Naive thymus-derived CD8-positive, alpha-beta T cell (primary cell): ENCODE data around the gene CACNG3. TPM values are rescaled to one million over a fixed set of nuclear protein-coding genes. Genes with fewer than 3 reads are reported as not detected.
"Not testable (repeated sequence)": the region's sequence is repeated elsewhere in the genome, so short reads cannot be mapped to it uniquely, and the experiment has no call there.

Experiments
- ATAC-seq, 2 donors: fragments of 150-1000 bp; cut with Tn5 transposase in 1 of 2; sonication (Bioruptor Pico), chemical (Tn5 transposase) in 1 of 2; 1 replicate in 1 of 2; 2 replicates in 1 of 2; pipeline ENCODE4 v1.10.0; 2021; ENCODE audit warnings: mild to moderate bottlenecking in 2 of 2, moderate library complexity in 2 of 2
- POLR2A ChIA-PET: fragments of 350-600 bp; sonication (Branson Sonifier 250); formaldehyde crosslinking; loops from one replicate; lab custom pipeline; 2021; ENCODE audit warnings: antibody characterized with exemption; lab: Charles Lee
- DNase-seq, 10 donors: peaks; one replicate each; pipeline versions ENCODE4 v3.0.0 to v3.0.0-alpha.2; 2020 to 2022
- H3K27ac Mint-ChIP-seq, 10 donors: one replicate each; pipeline ENCODE4 v1.8.0; 2020 to 2022; ENCODE audit warnings: mild to moderate bottlenecking in 10 of 10, mixed read lengths in 10 of 10, moderate library complexity in 4 of 10, inconsistent platforms in 1 of 10
- H3K27me3 Mint-ChIP-seq, 5 donors: one replicate each; pipeline ENCODE4 v1.8.0; 2021 to 2022; ENCODE audit warnings: mixed read lengths in 5 of 5
- H3K36me3 Mint-ChIP-seq, 3 donors: one replicate each; pipeline ENCODE4 v1.8.0; 2020 to 2022; ENCODE audit warnings: mixed read lengths in 3 of 3, mild to moderate bottlenecking in 2 of 3, inconsistent platforms in 1 of 3
- H3K4me1 Mint-ChIP-seq, 4 donors: one replicate each; pipeline ENCODE4 v1.8.0; 2021 to 2022; ENCODE audit warnings: mixed read lengths in 4 of 4
- H3K4me3 Mint-ChIP-seq, 10 donors: one replicate each; pipeline ENCODE4 v1.8.0; 2020 to 2022; ENCODE audit warnings: mild to moderate bottlenecking in 10 of 10, mixed read lengths in 10 of 10, moderate library complexity in 6 of 10, inconsistent platforms in 1 of 10
- H3K9me3 Mint-ChIP-seq, 9 donors: one replicate each; pipeline ENCODE4 v1.8.0; 2020 to 2022; ENCODE audit warnings: mixed read lengths in 9 of 9, mild to moderate bottlenecking in 3 of 9, inconsistent platforms in 1 of 9, moderate library complexity in 1 of 9
- polyA plus RNA-seq, 3 donors: library from polyadenylated mRNA; unstranded; fragments of 300-500 nt; fragmentation: Illumina TruSeq; gene quantifications; one replicate each; pipeline ENCODE4 v1.2.3, GENCODE V29; 2021
- total RNA-seq, 8 experiments: library from RNA in 2 of 8; stranded (reverse) in 2 of 8; gene quantifications; one replicate each; pipeline ENCODE4 v1.2.3 and lab custom pipeline; 2021 to 2026

Gene CACNG3
- total and polyA plus RNA-seq, 5 experiments from 2014 or later, result not detected

- Mint-ChIP-seq H3K36me3 (no peaks in the 10 kb centered on the region), H3K27ac (no peak overlapping the region), H3K9me3 (no peaks in the 10 kb centered on the region), H3K27me3 (peaks cover 13 to 38% (median 29%) of the 10 kb centered on the region in 5 donors), H3K4me1 (no peaks in the 10 kb centered on the region), H3K4me3 (no peak overlapping the region)
- no peak for DNase-seq
- no peak for ATAC-seq
- POLR2A ChIA-PET, result no interaction called here
These were observed 26.0 kb downstream of the CACNG3 start for GRCh38 chr16:24282141-24282540.

DNA sequence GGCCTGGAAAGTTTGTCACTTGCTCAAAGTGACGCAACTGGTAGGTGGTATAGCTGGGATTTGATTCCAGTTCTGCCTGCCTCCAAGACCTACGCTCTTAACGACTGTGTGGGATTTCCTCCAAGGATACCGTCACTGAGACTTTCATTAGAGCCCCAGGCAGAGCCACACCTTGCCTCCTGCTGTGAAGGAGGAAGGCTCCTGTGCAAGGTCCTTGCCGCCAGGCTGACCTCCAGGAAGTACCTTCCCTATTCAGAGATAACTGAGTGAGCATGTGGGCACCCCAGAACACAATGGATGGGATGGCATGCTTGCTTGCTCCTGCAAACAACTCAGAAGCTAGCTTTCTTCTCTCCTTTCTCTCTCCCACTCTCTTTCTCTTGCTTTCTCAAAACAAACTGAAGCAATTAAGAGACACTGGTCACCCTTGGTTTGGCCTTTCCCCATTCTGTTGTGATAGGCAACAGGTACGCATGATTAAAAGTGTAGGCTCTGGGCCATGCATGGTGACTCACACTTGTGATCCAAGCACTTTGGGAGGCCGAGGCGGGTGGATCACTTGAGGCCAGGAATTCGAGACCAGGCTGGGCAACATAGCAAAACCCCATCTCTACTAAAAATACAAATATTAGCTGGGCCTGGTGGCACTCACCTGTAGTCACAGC, 30.7 kb downstream of the CACNG3 start:
- H3K36me3 Mint-ChIP-seq, result no peaks in the 10 kb centered on the region
- DNase-seq, result no peak
- no peak for ATAC-seq
- H3K9me3 Mint-ChIP-seq, result no peaks in the 10 kb centered on the region
- peaks cover 8 to 27% (median 21%) of the 10 kb centered on the region in 5 donors for H3K27me3 Mint-ChIP-seq
- POLR2A ChIA-PET, result no interaction called here
- H3K4me1 Mint-ChIP-seq, result no peaks in the 10 kb centered on the region
- H3K27ac Mint-ChIP-seq, result no peak overlapping the region
- no peak overlapping the region for H3K4me3 Mint-ChIP-seq

DNA sequence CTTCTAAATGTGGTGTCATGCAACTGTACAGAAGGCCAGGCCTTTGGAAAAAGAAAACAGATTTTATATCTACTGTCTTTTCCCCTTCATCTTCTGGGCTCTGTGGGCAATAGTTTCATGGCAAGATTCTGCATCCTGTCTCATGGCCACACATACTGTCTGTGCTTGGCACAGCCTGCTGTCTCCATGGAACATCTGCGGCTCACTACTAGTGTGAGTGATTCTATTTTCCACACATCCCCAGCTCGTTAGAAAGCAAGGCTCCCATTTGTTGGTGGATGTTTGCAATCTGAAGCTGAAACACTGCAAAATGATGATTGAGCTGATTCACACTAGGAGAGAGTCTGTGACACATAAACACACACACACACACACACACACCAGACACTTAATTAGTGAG, 32.4 kb downstream of the CACNG3 start:
- Mint-ChIP-seq H3K36me3 (no peaks in the 10 kb centered on the region), H3K27ac (no peak overlapping the region), H3K4me3 (no peak overlapping the region), H3K4me1 (no peaks in the 10 kb centered on the region), H3K27me3 (peaks cover 10 to 37% (median 28%) of the 10 kb centered on the region in 5 donors), H3K9me3 (no peaks in the 10 kb centered on the region)
- POLR2A ChIA-PET, result no interaction called here
- no peak for ATAC-seq
- DNase-seq, result no peak

GRCh38 chr16:24289166-24289700, 33.1 kb downstream of the CACNG3 start:
- Mint-ChIP-seq H3K9me3 (no peaks in the 10 kb centered on the region), H3K27ac (no peak overlapping the region), H3K4me1 (no peaks in the 10 kb centered on the region), H3K4me3 (no peak overlapping the region), H3K36me3 (no peaks in the 10 kb centered on the region), H3K27me3 (peaks cover 10 to 44% (median 29%) of the 10 kb centered on the region in 5 donors)
- POLR2A ChIA-PET, result no interaction called here
- ATAC-seq (no peak), DNase-seq (no peak)

DNA sequence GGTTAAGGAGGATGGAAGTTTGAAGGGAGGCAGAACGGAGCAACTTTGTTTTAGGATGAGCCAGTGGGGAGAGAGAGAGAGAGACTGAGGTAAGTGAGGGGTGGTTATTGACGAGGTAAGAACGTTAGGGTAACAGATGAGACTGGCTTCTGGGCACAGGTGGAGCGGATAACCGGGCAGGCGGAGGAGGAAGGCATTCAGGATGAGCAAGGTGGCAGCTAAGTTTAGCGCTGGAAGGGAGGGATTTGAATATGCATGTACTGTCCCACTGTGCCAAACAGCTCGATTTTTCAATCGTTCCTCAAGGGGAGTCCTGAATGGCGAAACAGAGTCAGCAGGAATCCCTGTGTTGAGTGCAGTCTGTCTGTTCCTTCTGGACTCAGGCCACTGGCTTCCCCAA, 35.8 kb downstream of the CACNG3 start:
- Mint-ChIP-seq H3K27ac (no peak overlapping the region), H3K4me1 (no peaks in the 10 kb centered on the region)

GRCh38 chr16:24294131-24294530, 38.0 kb downstream of the CACNG3 start:
- H3K4me3 Mint-ChIP-seq, result no peak overlapping the region
- H3K36me3 Mint-ChIP-seq, result no peaks in the 10 kb centered on the region
- no peaks in the 10 kb centered on the region for H3K4me1 Mint-ChIP-seq
- DNase-seq (no peak), ATAC-seq (no peak)
- POLR2A ChIA-PET, result no interaction called here
- H3K27ac Mint-ChIP-seq, result peak overlapping the region in 1 of 10 donors; percentile 41
- peaks cover 12 to 56% (median 34%) of the 10 kb centered on the region in 5 donors for H3K27me3 Mint-ChIP-seq
- no peaks in the 10 kb centered on the region for H3K9me3 Mint-ChIP-seq

More for the DNA sequence above, 35.8 kb downstream of the CACNG3 start:
- ATAC-seq (no peak), DNase-seq (no peak)
- Mint-ChIP-seq H3K4me3 (no peak overlapping the region), H3K36me3 (no peaks in the 10 kb centered on the region), H3K27me3 (peaks cover 12 to 49% (median 32%) of the 10 kb centered on the region in 5 donors), H3K9me3 (no peaks in the 10 kb centered on the region)
- POLR2A ChIA-PET, result no interaction called here

DNA sequence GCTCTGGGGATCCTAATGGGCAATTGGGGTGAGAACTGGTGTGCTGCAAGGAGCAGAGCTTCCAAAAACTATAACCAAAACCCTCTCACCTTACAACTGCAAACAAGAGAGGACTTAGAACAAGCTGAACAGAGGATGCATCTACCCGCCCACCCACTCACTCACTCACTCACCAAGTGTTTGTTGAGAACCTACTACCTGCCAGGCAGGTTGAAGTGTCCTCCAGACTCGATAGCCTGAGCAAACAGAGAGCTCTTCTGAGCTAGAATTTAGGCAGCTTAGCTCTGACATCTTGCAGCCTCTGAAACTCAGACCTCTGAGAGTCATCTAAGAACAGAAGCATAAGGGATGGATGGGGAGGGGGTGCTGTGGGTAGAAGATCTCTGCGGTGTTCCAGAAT, 41.2 kb downstream of the CACNG3 start:
- Mint-ChIP-seq H3K4me3 (no peak overlapping the region), H3K9me3 (no peaks in the 10 kb centered on the region), H3K4me1 (no peaks in the 10 kb centered on the region), H3K27ac (no peak overlapping the region), H3K27me3 (peaks cover 10 to 40% (median 24%) of the 10 kb centered on the region in 5 donors), H3K36me3 (no peaks in the 10 kb centered on the region)
- DNase-seq, result no peak
- ATAC-seq, result no peak
- POLR2A ChIA-PET, result no interaction called here

DNA sequence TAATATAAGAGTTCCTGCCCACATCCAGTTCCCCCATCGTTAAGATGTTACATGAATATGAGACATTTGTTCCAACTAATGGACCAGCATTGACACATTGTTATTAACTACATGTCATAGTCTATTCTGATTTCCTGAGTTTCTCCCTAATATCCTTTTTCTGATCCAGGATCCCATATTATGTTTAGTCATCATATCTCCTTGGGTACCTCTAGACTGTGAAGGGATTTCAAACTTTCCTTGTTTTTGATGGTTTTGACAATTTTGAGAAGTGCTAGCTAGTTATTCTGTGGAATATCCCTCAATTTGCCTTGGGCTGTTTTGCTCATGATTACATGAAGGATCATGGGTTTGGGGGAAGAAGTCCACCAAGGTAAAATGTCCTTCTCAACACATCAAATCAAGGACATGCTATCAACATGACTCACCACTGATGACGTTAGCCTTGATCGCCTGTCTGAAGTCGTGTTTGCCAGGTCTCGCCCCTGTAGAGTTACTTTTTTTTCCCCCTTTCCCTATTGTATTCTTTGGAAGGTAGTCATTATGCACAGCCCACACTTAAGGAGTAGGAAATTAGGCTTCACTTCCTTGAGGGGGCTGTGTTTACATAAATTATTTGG, 42.5 kb downstream of the CACNG3 start:
- POLR2A ChIA-PET, result no interaction called here
- H3K4me3 Mint-ChIP-seq, result no peak overlapping the region
- peaks cover 13 to 27% (median 21%) of the 10 kb centered on the region in 5 donors for H3K27me3 Mint-ChIP-seq
- DNase-seq (no peak), ATAC-seq (no peak)
- no peak overlapping the region for H3K27ac Mint-ChIP-seq
- no peaks in the 10 kb centered on the region for H3K4me1 Mint-ChIP-seq
- peaks cover 0 to 2% (median 0%) of the 10 kb centered on the region in 9 donors for H3K9me3 Mint-ChIP-seq
- H3K36me3 Mint-ChIP-seq, result no peaks in the 10 kb centered on the region

- H3K9me3 Mint-ChIP-seq, H3K4me1 Mint-ChIP-seq, POLR2A ChIA-PET, H3K36me3 Mint-ChIP-seq, H3K4me3 Mint-ChIP-seq, ATAC-seq, H3K27ac Mint-ChIP-seq, DNase-seq: not testable (repeated sequence)
- peaks cover 9 to 21% (median 13%) of the 10 kb centered on the region in 5 donors for H3K27me3 Mint-ChIP-seq
These were observed 44.6 kb downstream of the CACNG3 start for GRCh38 chr16:24300750-24301149.

GRCh38 chr16:24302636-24303035, 46.5 kb downstream of the CACNG3 start:
- Mint-ChIP-seq H3K27me3 (peaks cover 9 to 25% (median 20%) of the 10 kb centered on the region in 5 donors), H3K4me3 (no peak overlapping the region), H3K36me3 (no peaks in the 10 kb centered on the region), H3K9me3 (peaks cover 0 to 2% (median 0%) of the 10 kb centered on the region in 9 donors), H3K27ac (no peak overlapping the region), H3K4me1 (no peaks in the 10 kb centered on the region)
- no peak for ATAC-seq
- POLR2A ChIA-PET, result no interaction called here
- no peak for DNase-seq

DNA sequence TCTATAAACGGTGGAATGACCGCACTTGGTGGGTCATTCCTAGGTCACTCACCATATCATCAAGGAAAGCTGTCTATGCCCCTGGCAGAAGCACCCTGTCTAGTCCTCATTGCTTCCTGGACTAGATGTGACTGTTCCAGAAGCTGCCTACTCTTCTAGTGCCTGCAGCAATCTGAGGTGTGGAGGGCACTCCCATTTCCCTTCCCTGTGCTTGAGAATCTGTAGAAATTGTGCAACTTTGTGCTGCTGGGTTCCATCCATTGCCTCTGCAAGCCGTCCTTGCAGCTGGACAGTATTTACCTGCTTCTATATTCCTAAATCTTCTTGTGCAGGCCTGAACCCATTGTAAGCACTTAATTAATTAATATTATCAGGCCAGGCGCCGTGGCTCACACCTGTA, 52.1 kb downstream of the CACNG3 start:
- peaks cover 10 to 42% (median 28%) of the 10 kb centered on the region in 5 donors for H3K27me3 Mint-ChIP-seq
- POLR2A ChIA-PET, result interaction anchor here (0.6 kb wide), 1 partner anchor 140 kb away, joined by 3 read pairs; no protein-coding TSS in a partner anchor
- no peak for DNase-seq
- H3K9me3 Mint-ChIP-seq, result peaks cover 0 to 2% (median 0%) of the 10 kb centered on the region in 9 donors
- no peak for ATAC-seq
- H3K4me3 Mint-ChIP-seq, result no peak overlapping the region
- H3K4me1 Mint-ChIP-seq, result no peaks in the 10 kb centered on the region
- no peak overlapping the region for H3K27ac Mint-ChIP-seq
- H3K36me3 Mint-ChIP-seq, result no peaks in the 10 kb centered on the region

DNA sequence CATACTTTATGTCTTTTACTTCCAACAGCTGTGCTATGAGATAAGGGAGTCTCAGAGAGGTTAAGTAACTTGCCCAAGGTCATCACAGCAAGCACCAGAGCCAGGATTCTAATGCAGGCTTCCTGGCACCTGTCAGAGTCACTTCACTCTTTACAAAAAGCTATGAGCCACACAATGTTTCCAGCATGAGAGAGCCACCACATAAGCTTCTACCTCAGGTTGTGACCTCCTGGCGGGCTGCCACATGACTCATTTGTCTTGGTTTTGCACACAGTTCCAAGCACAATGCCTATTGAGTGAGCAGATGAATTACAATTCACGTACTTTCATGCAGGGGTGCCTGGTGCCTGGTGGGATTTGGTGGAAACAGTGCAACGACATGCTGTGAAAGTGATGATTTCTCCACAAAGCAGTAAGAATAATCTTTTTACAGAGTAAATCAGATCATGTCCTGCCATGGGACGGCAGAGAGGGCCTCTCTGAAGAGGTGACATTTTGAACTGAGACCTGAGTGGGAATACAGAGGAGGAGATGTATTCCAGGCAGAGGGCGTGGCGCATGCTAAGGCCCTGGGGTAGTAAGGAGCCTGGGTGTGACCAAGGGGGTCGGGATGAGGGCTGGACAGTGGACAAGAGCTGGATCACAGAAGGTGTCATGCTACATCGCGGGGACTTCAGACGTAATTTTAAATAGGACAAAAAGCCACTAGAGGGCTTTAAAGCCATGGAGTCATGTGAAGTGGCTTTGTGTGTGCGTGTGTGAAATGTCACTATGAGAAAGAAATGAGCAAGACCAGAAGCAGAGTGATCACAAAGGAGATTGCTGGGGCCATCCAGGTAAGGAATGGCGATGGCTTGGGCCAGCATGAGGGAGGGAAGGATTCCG, 53.4 kb downstream of the CACNG3 start:
- ATAC-seq, result no peak

More for the DNA sequence above, 53.4 kb downstream of the CACNG3 start:
- Mint-ChIP-seq H3K27ac (no peak overlapping the region), H3K4me1 (no peaks in the 10 kb centered on the region), H3K9me3 (no peaks in the 10 kb centered on the region), H3K27me3 (peaks cover 10 to 44% (median 28%) of the 10 kb centered on the region in 5 donors), H3K36me3 (no peaks in the 10 kb centered on the region), H3K4me3 (no peak overlapping the region)
- no peak for DNase-seq
- POLR2A ChIA-PET, result no interaction called here
